Upper lobe of right lung (tissue), 1 donor: Measurements from ENCODE around the gene CDH3. TPM values are rescaled to one million over a fixed set of nuclear protein-coding genes. Genes with fewer than 3 reads are reported as not detected.
A peak's percentile ranks its signal among the peaks of the same experiment; 100 is the strongest.

Source experiments
- ATAC-seq: fragments of 200-7000 bp; cut with Tn5 transposase; one replicate; pipeline ENCODE4 v1.9.1; 2020; ENCODE audit warnings: mild to moderate bottlenecking, moderate library complexity
- DNase-seq: peaks from one replicate; pipeline ENCODE4 v3.0.0-alpha.2; 2020
- H3K27ac ChIP-seq: fragments of 200-600 bp; one replicate; pipeline ENCODE4 v1.8.0; 2022
- H3K27me3 ChIP-seq: fragments of 200-600 bp; one replicate; pipeline ENCODE4 v1.8.0; 2022; ENCODE audit warnings: mild to moderate bottlenecking
- H3K36me3 ChIP-seq: fragments of 200-600 bp; one replicate; pipeline ENCODE4 v1.8.0; 2022
- H3K4me1 ChIP-seq: fragments of 200-600 bp; one replicate; pipeline ENCODE4 v1.8.0; 2022
- H3K4me3 ChIP-seq: fragments of 200-600 bp; one replicate; pipeline ENCODE4 v1.8.0; 2022; ENCODE audit warnings: mild to moderate bottlenecking
- H3K9me3 ChIP-seq: fragments of 200-600 bp; one replicate; pipeline ENCODE4 v1.8.0; 2022
- intact Hi-C: fragments of 100-400 bp; cut with DNase I; formaldehyde crosslinking; loops from one replicate; pipeline ENCODE4 v1.11.0; 2022
- total RNA-seq: library from RNA; stranded (reverse); fragmentation: NEBNext Ultra II Directional; extraction: Animal tissue kit (Norgen Biotek cat#: 25700); gene quantifications from one replicate; pipeline ENCODE4 v1.2.1, GENCODE V29; 2021
- TF ChIP-seq, protein P1 (sequence below): fragments of 200-600 bp; IDR thresholded peaks from one replicate; pipeline ENCODE4 v1.8.0; 2022; ENCODE audit warnings: antibody characterized with exemption
- donor health status: DM: no; HTN: yes; CAD: no; lungs with severe emphysema.

CDH3 gene
- total RNA-seq, 1 donor from 2014 or later, result 9.6 TPM

DNA sequence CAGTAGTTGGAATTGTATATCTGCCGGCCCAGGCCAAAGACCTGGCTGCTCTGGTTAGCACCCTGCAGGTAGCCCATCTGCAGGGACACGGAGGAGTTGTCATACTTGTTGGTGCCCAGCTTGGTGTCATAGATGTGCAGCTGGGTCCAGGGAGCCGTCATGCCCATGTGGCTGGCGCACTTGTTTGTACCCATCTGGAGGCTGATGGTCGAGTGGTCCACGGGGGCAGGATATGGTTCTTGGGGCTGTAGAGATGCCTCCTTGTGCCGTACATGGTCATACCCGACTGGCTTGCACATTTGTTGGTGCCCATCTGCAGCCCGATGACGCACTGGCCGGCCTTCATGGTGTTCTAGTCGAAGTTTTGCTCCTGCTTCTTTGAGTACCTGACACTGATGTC is 6.0 kb downstream of the CDH3 start:
- H3K4me3 ChIP-seq, result no peak overlapping the region
- TF ChIP-seq, protein P1, sequence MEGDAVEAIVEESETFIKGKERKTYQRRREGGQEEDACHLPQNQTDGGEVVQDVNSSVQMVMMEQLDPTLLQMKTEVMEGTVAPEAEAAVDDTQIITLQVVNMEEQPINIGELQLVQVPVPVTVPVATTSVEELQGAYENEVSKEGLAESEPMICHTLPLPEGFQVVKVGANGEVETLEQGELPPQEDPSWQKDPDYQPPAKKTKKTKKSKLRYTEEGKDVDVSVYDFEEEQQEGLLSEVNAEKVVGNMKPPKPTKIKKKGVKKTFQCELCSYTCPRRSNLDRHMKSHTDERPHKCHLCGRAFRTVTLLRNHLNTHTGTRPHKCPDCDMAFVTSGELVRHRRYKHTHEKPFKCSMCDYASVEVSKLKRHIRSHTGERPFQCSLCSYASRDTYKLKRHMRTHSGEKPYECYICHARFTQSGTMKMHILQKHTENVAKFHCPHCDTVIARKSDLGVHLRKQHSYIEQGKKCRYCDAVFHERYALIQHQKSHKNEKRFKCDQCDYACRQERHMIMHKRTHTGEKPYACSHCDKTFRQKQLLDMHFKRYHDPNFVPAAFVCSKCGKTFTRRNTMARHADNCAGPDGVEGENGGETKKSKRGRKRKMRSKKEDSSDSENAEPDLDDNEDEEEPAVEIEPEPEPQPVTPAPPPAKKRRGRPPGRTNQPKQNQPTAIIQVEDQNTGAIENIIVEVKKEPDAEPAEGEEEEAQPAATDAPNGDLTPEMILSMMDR, result no peak
- intact Hi-C loops, result no loop called here
- no peak overlapping the region for H3K27ac ChIP-seq
- no peaks in the 10 kb centered on the region for H3K9me3 ChIP-seq
- ATAC-seq, result no peak
- H3K27me3 ChIP-seq, result peaks cover 18% of the 10 kb centered on the region
- H3K36me3 ChIP-seq, result no peaks in the 10 kb centered on the region
- H3K4me1 ChIP-seq, result no peaks in the 10 kb centered on the region
- DNase-seq, result peak; percentile 59

DNA sequence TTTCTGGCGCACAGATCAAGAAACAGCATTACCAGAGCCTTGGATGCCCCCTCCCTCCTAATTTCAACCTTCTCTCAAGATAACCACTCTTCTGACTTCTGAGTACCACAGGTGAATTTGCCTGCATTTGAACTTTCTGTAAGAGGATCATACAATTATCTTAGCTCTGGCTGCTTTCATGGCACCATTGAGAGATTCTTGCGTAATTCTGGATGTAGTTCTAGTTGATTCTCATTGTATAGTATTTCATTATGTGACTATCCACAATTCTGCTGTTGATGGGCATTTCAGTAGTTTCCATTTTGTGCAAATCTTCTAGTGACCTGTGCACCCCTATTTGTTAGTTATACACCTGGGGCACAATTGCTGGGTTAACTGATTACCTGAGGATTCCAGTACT is 7.5 kb downstream of the CDH3 start:
- TF ChIP-seq, protein P1, result no peak
- Histone ChIP-seq H3K27ac (no peak overlapping the region), H3K4me3 (no peak overlapping the region), H3K9me3 (no peaks in the 10 kb centered on the region), H3K27me3 (peaks cover 15% of the 10 kb centered on the region), H3K36me3 (no peaks in the 10 kb centered on the region), H3K4me1 (no peaks in the 10 kb centered on the region)
- DNase-seq, result no peak
- no peak for ATAC-seq
- intact Hi-C loops, result no loop called here

DNA sequence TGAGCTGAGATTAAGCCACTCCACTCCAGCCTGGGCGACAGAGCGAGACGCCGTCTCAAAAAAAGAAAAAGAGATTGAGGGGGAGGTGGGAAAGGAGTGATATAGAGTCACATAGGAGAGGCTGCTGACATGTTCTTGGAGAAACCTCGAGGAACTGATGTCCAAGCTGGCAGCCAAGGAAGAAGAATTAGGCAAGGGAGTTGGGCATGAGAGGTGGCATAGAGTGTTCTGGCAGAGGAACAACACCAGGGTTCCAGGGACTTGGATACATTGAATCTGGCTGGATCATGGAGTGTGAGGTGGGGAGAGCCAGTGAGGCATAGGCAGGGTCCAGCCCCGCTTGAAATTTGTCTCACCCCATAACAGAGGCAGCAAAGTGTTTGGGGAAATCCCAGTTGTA is 10.7 kb downstream of the CDH3 start:
- H3K27me3 ChIP-seq, result peaks cover 3% of the 10 kb centered on the region
- H3K4me3 ChIP-seq, result no peak overlapping the region
- DNase-seq, result peak; percentile 11
- H3K4me1 ChIP-seq, result no peaks in the 10 kb centered on the region
- H3K9me3 ChIP-seq, result no peaks in the 10 kb centered on the region
- no peak for ATAC-seq
- H3K36me3 ChIP-seq, result no peaks in the 10 kb centered on the region
- intact Hi-C loops, result no loop called here
- TF ChIP-seq, protein P1, result no peak
- H3K27ac ChIP-seq, result no peak overlapping the region

DNA sequence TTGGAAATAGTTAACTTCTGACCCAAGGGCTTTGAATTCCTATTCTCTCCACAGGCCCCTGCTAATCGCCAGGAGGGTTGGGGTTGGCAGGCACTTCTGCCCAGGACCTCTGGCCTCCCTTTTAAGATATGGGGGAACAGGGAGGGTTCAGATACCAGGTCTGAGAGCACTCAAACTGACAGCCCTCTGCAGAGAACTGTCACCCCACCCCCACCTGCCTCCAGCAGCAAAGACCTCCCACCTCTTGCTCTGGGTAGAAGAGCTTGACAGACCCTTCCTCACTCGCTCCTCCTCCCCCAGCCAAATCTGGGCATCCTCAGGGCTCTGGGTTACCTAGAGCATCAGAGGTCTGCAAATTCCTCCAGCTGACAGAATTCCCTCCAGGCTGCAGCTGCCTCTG is 11.6 kb downstream of the CDH3 start:
- Histone ChIP-seq H3K4me1 (no peaks in the 10 kb centered on the region), H3K4me3 (no peak overlapping the region), H3K9me3 (no peaks in the 10 kb centered on the region), H3K36me3 (no peaks in the 10 kb centered on the region), H3K27ac (no peak overlapping the region), H3K27me3 (peaks cover 4% of the 10 kb centered on the region)
- no peak for ATAC-seq
- intact Hi-C loops, result no loop called here
- DNase-seq, result peak; percentile 22
- TF ChIP-seq, protein P1, result no peak

DNA sequence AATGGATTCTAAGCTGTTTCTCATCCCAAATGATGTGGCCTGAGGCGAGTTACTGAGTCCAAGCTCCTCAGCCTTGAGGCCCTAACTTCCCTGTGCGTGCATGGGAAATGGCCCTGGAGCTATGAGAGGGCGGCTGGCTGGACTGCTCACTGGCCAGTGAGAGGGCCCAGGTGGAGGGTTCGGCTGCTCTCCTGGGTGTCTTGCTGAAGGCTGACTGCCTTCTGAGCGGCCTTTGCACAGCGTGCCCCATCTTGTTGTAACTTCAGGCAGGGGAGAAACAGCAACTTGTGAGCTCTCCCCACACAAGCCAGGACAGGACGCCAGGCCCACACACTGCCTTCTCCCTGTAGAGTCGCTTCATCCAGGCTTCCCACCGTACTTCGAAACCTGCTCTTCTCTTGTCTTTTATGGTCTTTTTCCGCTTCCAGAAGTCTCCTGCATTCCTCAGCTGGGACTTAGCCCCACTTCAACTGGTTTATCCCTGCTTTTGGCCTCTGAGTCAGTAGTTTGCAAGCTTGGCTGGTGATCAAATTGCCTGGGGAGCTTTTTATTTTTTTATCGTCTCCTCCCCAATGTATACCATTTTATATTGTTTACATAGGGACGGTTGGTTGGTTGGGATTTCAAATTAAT is 13.3 kb downstream of the CDH3 start:
- no peaks in the 10 kb centered on the region for H3K9me3 ChIP-seq
- no peak overlapping the region for H3K27ac ChIP-seq
- intact Hi-C loops, result no loop called here
- H3K27me3 ChIP-seq, result peaks cover 9% of the 10 kb centered on the region
- ATAC-seq (peak; percentile 64), DNase-seq (peak; percentile 44)
- no peaks in the 10 kb centered on the region for H3K36me3 ChIP-seq
- H3K4me3 ChIP-seq, result no peak overlapping the region
- H3K4me1 ChIP-seq, result no peaks in the 10 kb centered on the region
- TF ChIP-seq, protein P1, result no peak

DNA sequence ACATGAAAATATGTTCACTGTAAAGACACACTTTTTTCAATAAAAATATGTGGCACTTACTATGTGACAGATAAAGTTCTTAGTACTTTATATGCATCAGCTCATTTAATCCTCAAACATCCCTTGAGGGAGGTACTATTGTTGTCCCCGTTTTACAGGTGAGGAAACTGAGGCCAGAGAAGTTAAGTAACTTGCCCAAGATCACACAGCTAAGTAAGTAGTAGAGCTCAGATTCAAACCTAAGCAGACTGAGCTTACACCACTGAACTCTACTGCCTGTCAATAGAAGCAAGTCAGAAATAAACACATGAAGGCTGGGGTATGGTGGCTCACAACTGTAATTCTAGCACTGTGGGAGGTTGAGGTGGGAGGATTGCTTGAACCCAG is 13.9 kb downstream of the CDH3 start:
- no peaks in the 10 kb centered on the region for H3K36me3 ChIP-seq
- H3K4me1 ChIP-seq, result no peaks in the 10 kb centered on the region
- H3K27ac ChIP-seq, result no peak overlapping the region
- ATAC-seq (no peak), DNase-seq (no peak)
- no peak overlapping the region for H3K4me3 ChIP-seq
- TF ChIP-seq, protein P1, result no peak
- peaks cover 9% of the 10 kb centered on the region for H3K27me3 ChIP-seq
- intact Hi-C loops, result no loop called here
- no peaks in the 10 kb centered on the region for H3K9me3 ChIP-seq
